Uterus (tissue), 2 donors: Measurements from ENCODE around the gene MRGPRD.

ENCODE experiments used
- POLR2A ChIP-seq, 2 donors: fragments of 450-650 bp; IDR thresholded peaks; one replicate each; pipeline ENCODE4 v1.6.1; 2016; ENCODE audit warnings: antibody characterized with exemption in 2 of 2, mild to moderate bottlenecking in 1 of 2, moderate library complexity in 1 of 2
- TF ChIP-seq, protein P1 (sequence below), 4 experiments: fragments of 200-600 bp in 2 of 4; fragments of 450-650 bp in 2 of 4; sonication (generic) in 2 of 4; IDR thresholded peaks; one replicate each; pipeline ENCODE4 v1.5.1; 2016 to 2019; ENCODE audit warnings: antibody characterized with exemption in 4 of 4, mild to moderate bottlenecking in 2 of 4, moderate library complexity in 1 of 4

DNA sequence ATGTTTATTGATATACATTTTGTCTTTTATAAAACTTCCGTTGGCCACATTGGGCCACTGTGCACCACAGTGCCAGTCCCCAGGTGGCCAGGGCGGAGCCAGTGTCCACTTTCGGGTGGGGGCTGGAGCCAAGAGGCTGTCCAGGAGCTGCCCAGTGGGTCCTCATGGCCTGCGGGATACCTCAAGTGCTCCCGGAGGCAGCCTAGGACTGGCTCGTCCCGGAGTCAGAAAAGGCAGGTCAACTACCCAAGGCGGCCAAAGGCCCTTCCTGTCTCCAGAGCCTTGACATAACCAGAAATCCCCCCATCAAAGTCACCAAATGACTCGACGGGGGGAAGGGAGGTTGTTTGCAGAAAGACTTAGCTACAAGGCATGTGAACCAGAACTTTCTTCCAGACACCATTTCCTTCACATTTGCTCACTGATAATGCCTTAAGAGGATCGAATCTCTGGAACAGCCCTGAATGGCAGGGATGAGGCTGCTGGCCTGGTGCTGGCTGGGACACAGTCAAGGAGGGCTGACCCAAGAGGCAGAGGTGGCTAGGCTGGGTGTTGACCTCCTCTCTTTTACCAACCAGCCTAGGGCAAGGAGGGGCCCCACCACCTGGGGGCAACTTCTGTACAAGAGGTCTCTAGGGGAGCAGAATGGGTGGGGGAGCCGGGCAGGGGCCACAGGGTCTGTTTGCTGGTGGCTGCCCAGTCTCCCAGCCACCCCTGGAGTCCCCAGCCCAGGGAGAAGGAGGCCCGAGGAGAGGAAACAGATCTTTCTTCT lies 23.8 kb upstream of the MRGPRD start:
- TF ChIP-seq, protein P1, sequence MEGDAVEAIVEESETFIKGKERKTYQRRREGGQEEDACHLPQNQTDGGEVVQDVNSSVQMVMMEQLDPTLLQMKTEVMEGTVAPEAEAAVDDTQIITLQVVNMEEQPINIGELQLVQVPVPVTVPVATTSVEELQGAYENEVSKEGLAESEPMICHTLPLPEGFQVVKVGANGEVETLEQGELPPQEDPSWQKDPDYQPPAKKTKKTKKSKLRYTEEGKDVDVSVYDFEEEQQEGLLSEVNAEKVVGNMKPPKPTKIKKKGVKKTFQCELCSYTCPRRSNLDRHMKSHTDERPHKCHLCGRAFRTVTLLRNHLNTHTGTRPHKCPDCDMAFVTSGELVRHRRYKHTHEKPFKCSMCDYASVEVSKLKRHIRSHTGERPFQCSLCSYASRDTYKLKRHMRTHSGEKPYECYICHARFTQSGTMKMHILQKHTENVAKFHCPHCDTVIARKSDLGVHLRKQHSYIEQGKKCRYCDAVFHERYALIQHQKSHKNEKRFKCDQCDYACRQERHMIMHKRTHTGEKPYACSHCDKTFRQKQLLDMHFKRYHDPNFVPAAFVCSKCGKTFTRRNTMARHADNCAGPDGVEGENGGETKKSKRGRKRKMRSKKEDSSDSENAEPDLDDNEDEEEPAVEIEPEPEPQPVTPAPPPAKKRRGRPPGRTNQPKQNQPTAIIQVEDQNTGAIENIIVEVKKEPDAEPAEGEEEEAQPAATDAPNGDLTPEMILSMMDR (IDR thresholded peaks at IDR 0.05): no peak
- TF ChIP-seq POLR2A (IDR thresholded peaks at IDR 0.05): no peak
